HepG2 (cell line): ENCODE measurements around the gene ATP2B2. TPM values are rescaled to one million over a fixed set of nuclear protein-coding genes. Genes with fewer than 3 reads are reported as not detected.

Source experiments
- ATAC-seq: fragments of 200-7000 bp; cut with Tn5 transposase; 3 replicates; pipeline ENCODE4 v1.9.1; 2020; ENCODE audit warnings: mild to moderate bottlenecking, moderate library complexity
- BruUV-seq: library from RNA; stranded (reverse); fragments of 400-500 nt; replicated peaks from 2 replicates; lab custom pipeline; 2021; lab: Mats Ljungman, UMichigan
- CTCF ChIA-PET: fragments of 300-600 bp; formaldehyde crosslinking; extraction: SDS; loops from one replicate; lab custom pipeline; 2021; ENCODE audit warnings: low total read pairs, inconsistent platforms, low intra/inter-chr PET ratio; lab: Yijun Ruan, JAX
- POLR2A ChIA-PET: fragments of 350-600 bp; sonication (Branson Sonifier 250); formaldehyde crosslinking; loops from one replicate; lab custom pipeline; 2020; ENCODE audit warnings: antibody characterized with exemption, inconsistent platforms; lab: Yijun Ruan, JAX
- DNase-seq: peaks from one replicate; pipeline ENCODE4 v3.0.0-alpha.2; 2015; ENCODE audit warnings: low spot score
- FAIRE-seq: peaks from 3 replicates; lab custom pipeline; 2011; peaks lifted over from hg19 to GRCh38; lab: Jason Lieb, UNC
- H2AFZ ChIP-seq: one replicate; pipeline ENCODE4 v1.6.1; 2011; ENCODE audit warnings: low read length, inconsistent platforms
- H3K27ac ChIP-seq: fragments of 300-600 bp; 3 replicates; pipeline ENCODE4 v1.8.0; 2011; ENCODE audit warnings: mixed run types, mild to moderate bottlenecking, mixed read lengths, low read length, inconsistent platforms; ENCODE audit not compliant: insufficient read depth; ENCODE audit errors: extremely low read length
- H3K27me3 ChIP-seq, 2 experiments: fragments of 200-600 bp in 1 of 2; 2 replicates in 1 of 2; 3 replicates in 1 of 2; pipeline versions ENCODE4 v1.6.0 to v1.8.0; 2011; ENCODE audit warnings: low read length in 2 of 2, mild to moderate bottlenecking in 2 of 2, moderate library complexity in 2 of 2, inconsistent platforms in 1 of 2; ENCODE audit not compliant: insufficient read depth in 2 of 2, control insufficient read depth in 1 of 2
- H3K36me3 ChIP-seq, 2 experiments: fragments of 200-600 bp in 1 of 2; replicated peaks in 1 of 2; 2 replicates in 1 of 2; 3 replicates in 1 of 2; pipeline versions ENCODE4 v1.5.1 to v1.8.0; 2011; ENCODE audit warnings: low read length in 2 of 2, inconsistent platforms in 1 of 2; ENCODE audit not compliant: insufficient read depth in 2 of 2, control insufficient read depth in 1 of 2
- H3K4me1 ChIP-seq: 2 replicates; pipeline ENCODE4 v1.5.1; 2012; ENCODE audit warnings: low read length, inconsistent platforms; ENCODE audit not compliant: insufficient read depth
- H3K4me2 ChIP-seq: 2 replicates; pipeline ENCODE4 v1.6.0; 2011; ENCODE audit warnings: low read depth, low read length, inconsistent platforms
- H3K4me3 ChIP-seq, 3 experiments: fragments of 200-600 bp in 1 of 3; sonication (generic), shearing (Covaris generic) in 1 of 3; replicated peaks in 1 of 3; 2 replicates each; pipeline ENCODE4 v1.5.1; 2011 to 2016; ENCODE audit warnings: low read length in 3 of 3, inconsistent platforms in 2 of 3, low read depth in 2 of 3, mild to moderate bottlenecking in 2 of 3, control low read depth in 1 of 3, mixed read lengths in 1 of 3; ENCODE audit not compliant: insufficient read depth in 1 of 3
- H3K79me2 ChIP-seq: one replicate; pipeline ENCODE4 v1.6.1; 2011; ENCODE audit warnings: low read length, inconsistent platforms; ENCODE audit not compliant: insufficient read depth
- H3K9ac ChIP-seq: 2 replicates; pipeline ENCODE4 v1.6.0; 2011; ENCODE audit warnings: mild to moderate bottlenecking, low read depth, low read length, inconsistent platforms; ENCODE audit not compliant: insufficient read depth
- H3K9me3 ChIP-seq: 2 replicates; pipeline ENCODE4 v1.5.1; 2012; ENCODE audit warnings: mild to moderate bottlenecking, low read length
- H4K20me1 ChIP-seq: 2 replicates; pipeline ENCODE4 v1.6.0; 2011; ENCODE audit warnings: inconsistent platforms, mild to moderate bottlenecking, low read length, moderate library complexity; ENCODE audit not compliant: insufficient read depth
- DPF2 ChIP-seq: sonication (generic); formaldehyde crosslinking; IDR thresholded peaks from 2 replicates; pipeline ENCODE4 v1.4.0; 2020; ENCODE audit warnings: mild to moderate bottlenecking, low read depth, missing genetic modification reagents, borderline replicate concordance
- GLI4 ChIP-seq: sonication (generic); formaldehyde crosslinking; IDR thresholded peaks from 2 replicates; pipeline ENCODE4 v1.5.1; 2020; ENCODE audit warnings: missing genetic modification reagents, mild to moderate bottlenecking, moderate library complexity, borderline replicate concordance
- GPN1 ChIP-seq: sonication (generic); formaldehyde crosslinking; IDR thresholded peaks from 2 replicates; pipeline ENCODE4 v1.5.1; 2020; ENCODE audit warnings: missing genetic modification reagents, borderline replicate concordance
- KDM4B ChIP-seq: sonication (generic); formaldehyde crosslinking; IDR thresholded peaks from 2 replicates; pipeline ENCODE4 v1.4.0; 2020; ENCODE audit warnings: missing genetic modification reagents
- KLF9 ChIP-seq: IDR thresholded peaks from 2 replicates; pipeline ENCODE4 v1.6.1; 2016; ENCODE audit warnings: low read depth
- MTF2 ChIP-seq: sonication (generic); formaldehyde crosslinking; IDR thresholded peaks from 2 replicates; pipeline ENCODE4 v1.5.0; 2020; ENCODE audit warnings: missing genetic modification reagents, borderline replicate concordance
- MXD3 ChIP-seq: IDR thresholded peaks from 2 replicates; pipeline ENCODE4 v1.6.1; 2016; ENCODE audit warnings: mild to moderate bottlenecking, missing biosample characterization, missing genetic modification reagents
- U2AF2 ChIP-seq: fragments of 200-400 bp; formaldehyde crosslinking; IDR thresholded peaks from 2 replicates; pipeline ENCODE4 v1.6.1; 2017; ENCODE audit warnings: low read depth, mild to moderate bottlenecking, low read length
- ZNF142 ChIP-seq: sonication (generic); formaldehyde crosslinking; IDR thresholded peaks from 2 replicates; pipeline ENCODE4 v1.4.0; 2020; ENCODE audit warnings: missing genetic modification reagents
- ZNF615 ChIP-seq: sonication (generic); formaldehyde crosslinking; IDR thresholded peaks from 2 replicates; pipeline ENCODE4 v1.5.0; 2020; ENCODE audit warnings: mild to moderate bottlenecking, missing genetic modification reagents, borderline replicate concordance
- ZNF629 ChIP-seq: sonication (generic); formaldehyde crosslinking; conservative IDR thresholded peaks from 2 replicates; pipeline ENCODE4 v1.5.0; 2020; ENCODE audit warnings: missing genetic modification reagents
- ZNF704 ChIP-seq: sonication (generic); formaldehyde crosslinking; IDR thresholded peaks from 2 replicates; pipeline ENCODE4 v1.8.1; 2023; ENCODE audit warnings: mild to moderate bottlenecking, inconsistent platforms, moderate library complexity, missing genetic modification reagents, borderline replicate concordance
- ZNF724P ChIP-seq: sonication (generic); formaldehyde crosslinking; IDR thresholded peaks from 2 replicates; pipeline ENCODE4 v1.8.0; 2022; ENCODE audit warnings: missing genetic modification reagents, borderline replicate concordance
- ZNF770 ChIP-seq: sonication (generic); formaldehyde crosslinking; IDR thresholded peaks from 2 replicates; pipeline ENCODE4 v1.5.0; 2020; ENCODE audit warnings: mild to moderate bottlenecking, missing genetic modification reagents
- ZNF781 ChIP-seq: sonication (generic); formaldehyde crosslinking; IDR thresholded peaks from 2 replicates; pipeline ENCODE4 v1.5.1; 2020; ENCODE audit warnings: borderline replicate concordance, mild to moderate bottlenecking, missing genetic modification reagents; ENCODE audit errors: not compliant biosample characterization
- WGBS: methylation state at CpG from one replicate; pipeline ENCODE4 v1.1.6; 2017; ENCODE audit warnings: low lambda C conversion rate; 5-methylcytosine and 5-hydroxymethylcytosine counted together
- in situ Hi-C: cut with HindIII; loops from 2 replicates; pipeline ENCODE4 v1.10.0; 2017; ENCODE audit warnings: low pct_unique_long_range_greater_than_20kb; ENCODE audit not compliant: extremely low pct_ligation_motif_present
- intact Hi-C: fragments of 100-400 bp; cut with micrococcal nuclease; formaldehyde crosslinking; loops from one replicate; pipeline ENCODE4 v1.10.0; 2022; ENCODE audit not compliant: unreplicated experiment
- polyA plus RNA-seq, 8 experiments: library from polyadenylated mRNA; depleted of rRNA in 3 of 8; stranded (reverse) in 7 of 8; unstranded in 1 of 8; fragments of >200 nt; fragmentation: Illumina TruSeq in 4 of 8; extraction: Trizol in 4 of 8; gene quantifications; 2 replicates each; pipeline versions ENCODE4 v1.2.1 to v1.2.3, GENCODE V29; 2011 to 2016; ENCODE audit warnings: low read depth in 4 of 8, missing spikeins in 1 of 8, mixed read lengths in 1 of 8; ENCODE audit not compliant: insufficient read depth in 1 of 8
- total RNA-seq, 5 experiments: library from RNA; depleted of rRNA; stranded (reverse); fragments of >200 nt; fragmentation: Illumina TruSeq; extraction: Trizol; gene quantifications; 2 replicates each; pipeline ENCODE4 v1.2.3, GENCODE V29; 2016; ENCODE audit warnings: low read depth in 1 of 5

Gene ATP2B2
- total and polyA plus RNA-seq, 2 of the 13 experiments (the other 11 are each of a cell fraction or from before 2014, with no cell fraction given): 1.5 to 2.3 TPM

GRCh38 chr3:10395671-10396070, 109.7 kb downstream of the ATP2B2 start:
- DNase-seq (no peak), FAIRE-seq (no peak), ATAC-seq (no peak)
- Histone ChIP-seq H3K36me3 (no peaks in the 10 kb centered on the region), H2AFZ (no peak overlapping the region), H3K4me2 (no peak overlapping the region), H3K9ac (no peak overlapping the region), H3K4me1 (no peaks in the 10 kb centered on the region), H3K27me3 (peaks cover 0 to 3% of the 10 kb centered on the region in 2 experiments; a peak in 1 of 5 replicates), H3K79me2 (no peaks in the 10 kb centered on the region), H3K9me3 (no peaks in the 10 kb centered on the region), H3K27ac (no peak overlapping the region), H4K20me1 (no peaks in the 10 kb centered on the region), H3K4me3 (no peak overlapping the region)
- intact Hi-C loops: no loop called here
- 88% methylated on average over 1 of the region's 4 CpGs for WGBS
- ChIA-PET POLR2A (no interaction called here), CTCF (no interaction called here)
- in situ Hi-C loops: no loop called here
- no peak for TF ChIP-seq DPF2 (CRISPR knock-in tag)
- no peak for TF ChIP-seq ZNF615
- TF ChIP-seq MTF2: no peak
- TF ChIP-seq GPN1 (CRISPR knock-in tag): no peak
- TF ChIP-seq KDM4B: no peak
- TF ChIP-seq ZNF724P (CRISPR knock-in tag): no peak
- no peak for TF ChIP-seq MXD3 (CRISPR knock-in tag)
- no peak for TF ChIP-seq U2AF2
- TF ChIP-seq ZNF781: no peak
- no peak for TF ChIP-seq ZNF770 (CRISPR knock-in tag)
- TF ChIP-seq ZNF142 (CRISPR knock-in tag): no peak
- TF ChIP-seq KLF9 (CRISPR knock-in tag): no peak
- TF ChIP-seq ZNF704: no peak
- TF ChIP-seq GLI4 (CRISPR knock-in tag): no peak
- no peak for TF ChIP-seq ZNF629
- TF ChIP-seq, all 625 proteins: peak for 0
- BruUV-seq: no TSS peak
